Activated naive CD4-positive, alpha-beta T cell treated with anti-CD3 and anti-CD28 coated beads, Interleukin-2, amount 10 ng/mL, durations not matched to agents 7 days and 5 days (primary cell): Measurements from ENCODE around the gene SLCO1B3.

Experiments
- CTCF ChIA-PET: fragments of 350-600 bp; sonication (Branson Sonifier 250); formaldehyde crosslinking; loops from one replicate; lab custom pipeline; 2021; ENCODE audit warnings: antibody characterized with exemption; lab: Charles Lee
- DNase-seq: peaks from one replicate; pipeline ENCODE4 v3.0.0-alpha.2; 2020
- H3K27ac Mint-ChIP-seq: one replicate; pipeline ENCODE4 v1.8.0; 2021; ENCODE audit warnings: mild to moderate bottlenecking, moderate library complexity, mixed read lengths
- H3K27me3 Mint-ChIP-seq: one replicate; pipeline ENCODE4 v1.8.0; 2021; ENCODE audit warnings: mild to moderate bottlenecking, mixed read lengths
- H3K36me3 Mint-ChIP-seq: one replicate; pipeline ENCODE4 v1.8.0; 2021; ENCODE audit warnings: mixed read lengths
- H3K4me1 Mint-ChIP-seq: one replicate; pipeline ENCODE4 v1.8.0; 2021; ENCODE audit warnings: mixed read lengths
- H3K4me3 Mint-ChIP-seq: one replicate; pipeline ENCODE4 v1.8.0; 2021; ENCODE audit warnings: mild to moderate bottlenecking, moderate library complexity, mixed read lengths
- H3K9me3 Mint-ChIP-seq: one replicate; pipeline ENCODE4 v1.8.0; 2021; ENCODE audit warnings: mixed read lengths

Gene SLCO1B3

DNA sequence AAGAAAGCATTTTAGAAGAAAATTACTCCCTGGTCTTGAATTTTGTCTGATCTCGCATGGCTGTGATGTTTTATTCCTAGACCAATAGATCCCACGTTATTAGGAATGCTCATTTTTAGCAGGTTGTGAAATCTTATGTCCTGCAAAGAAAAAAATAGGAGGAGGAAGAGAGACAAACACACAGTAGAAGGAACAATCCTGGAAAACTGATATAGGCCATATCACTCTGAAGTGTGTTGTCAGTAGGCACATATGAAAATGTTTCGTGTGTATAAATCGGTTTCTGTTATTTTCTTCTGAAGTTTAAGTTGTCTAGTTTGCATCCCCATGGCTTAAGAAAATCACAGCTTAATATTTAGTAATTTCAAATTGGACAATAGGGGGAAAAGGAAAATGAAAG lies 12.4 kb downstream of the SLCO1B3 start:
- CTCF ChIA-PET, result no interaction called here
- no peak overlapping the region for H3K27ac Mint-ChIP-seq

DNA sequence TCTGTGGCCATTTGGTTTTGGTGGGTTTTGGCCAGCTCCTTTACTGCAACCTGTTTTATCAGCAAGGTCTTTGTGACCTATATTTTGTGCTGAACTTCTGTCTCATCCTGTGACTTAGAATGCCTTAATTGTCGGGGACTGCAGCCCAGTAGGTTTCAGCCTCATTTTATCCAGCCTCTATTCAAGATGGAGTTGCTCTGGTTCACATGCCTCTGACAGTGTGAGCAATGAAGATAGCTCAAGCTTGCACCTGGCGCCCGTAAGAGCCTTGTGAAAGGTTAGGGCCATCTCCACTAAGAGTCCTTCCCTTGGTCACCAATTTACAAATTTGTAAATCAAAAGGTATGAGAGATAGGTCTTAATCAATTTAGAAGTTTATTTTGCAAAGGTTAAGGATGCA lies 19.4 kb downstream of the SLCO1B3 start:
- no peak for DNase-seq
- no peak overlapping the region for H3K27ac Mint-ChIP-seq
- H3K4me1 Mint-ChIP-seq, result no peaks in the 10 kb centered on the region
- H3K36me3 Mint-ChIP-seq, result no peaks in the 10 kb centered on the region
- no peaks in the 10 kb centered on the region for H3K9me3 Mint-ChIP-seq
- CTCF ChIA-PET, result no interaction called here
- no peak overlapping the region for H3K4me3 Mint-ChIP-seq
- H3K27me3 Mint-ChIP-seq, result no peaks in the 10 kb centered on the region

More for the DNA sequence above, 12.4 kb downstream of the SLCO1B3 start:
- Mint-ChIP-seq H3K9me3 (peaks cover 21% of the 10 kb centered on the region), H3K4me3 (no peak overlapping the region), H3K27me3 (no peaks in the 10 kb centered on the region), H3K36me3 (no peaks in the 10 kb centered on the region), H3K4me1 (no peaks in the 10 kb centered on the region)
- DNase-seq, result no peak

GRCh38 chr12:20830456-20830855 lies 20.0 kb downstream of the SLCO1B3 start:
- Mint-ChIP-seq H3K4me3 (no peak overlapping the region), H3K4me1 (no peaks in the 10 kb centered on the region), H3K27ac (no peak overlapping the region), H3K27me3 (no peaks in the 10 kb centered on the region), H3K9me3 (no peaks in the 10 kb centered on the region), H3K36me3 (no peaks in the 10 kb centered on the region)
- CTCF ChIA-PET, result no interaction called here
- no peak for DNase-seq

DNA sequence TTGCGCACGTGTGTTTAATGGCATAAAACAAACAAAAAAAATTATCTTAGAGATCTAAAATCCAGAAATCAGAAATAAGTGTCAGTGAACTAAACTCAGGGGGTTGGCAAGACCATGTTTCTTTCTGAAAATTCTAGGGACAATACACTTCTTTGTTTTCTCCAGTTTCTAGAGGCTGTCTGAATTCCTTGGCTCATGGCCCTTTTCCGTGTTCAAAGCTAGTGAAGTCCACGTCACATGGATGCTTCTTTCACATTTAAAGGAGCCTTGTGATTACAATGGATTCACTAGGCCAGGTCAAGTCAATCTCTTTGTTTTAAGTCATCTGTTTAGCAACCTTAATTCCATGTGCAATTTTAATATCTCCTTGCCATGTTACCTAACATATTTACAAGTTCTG lies 22.4 kb downstream of the SLCO1B3 start:
- no peaks in the 10 kb centered on the region for H3K4me1 Mint-ChIP-seq
- H3K27ac Mint-ChIP-seq, result no peak overlapping the region
- no peaks in the 10 kb centered on the region for H3K27me3 Mint-ChIP-seq
- no peak overlapping the region for H3K4me3 Mint-ChIP-seq
- H3K36me3 Mint-ChIP-seq, result no peaks in the 10 kb centered on the region
- DNase-seq, result no peak
- CTCF ChIA-PET, result no interaction called here
- H3K9me3 Mint-ChIP-seq, result no peaks in the 10 kb centered on the region

DNA sequence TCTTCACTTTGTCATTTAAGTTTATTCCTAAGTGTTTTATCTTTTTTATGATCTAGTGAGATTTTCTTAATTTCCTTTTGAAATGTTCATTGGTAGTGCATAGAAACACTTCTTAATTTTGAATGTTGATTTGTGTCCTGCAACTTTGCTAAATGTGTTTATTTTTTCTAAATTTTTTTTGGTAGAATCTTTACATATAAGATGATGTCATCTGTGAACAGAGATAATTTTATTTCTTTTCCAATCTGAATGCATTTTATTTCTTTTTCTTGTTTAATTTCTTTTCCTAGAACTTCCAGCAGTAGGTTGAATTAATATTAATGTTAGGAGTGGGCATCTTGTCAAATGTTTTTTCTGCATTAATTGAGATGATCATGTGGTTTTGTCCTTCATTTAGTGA lies 42.1 kb downstream of the SLCO1B3 start:
- Mint-ChIP-seq H3K9me3 (peaks cover 1% of the 10 kb centered on the region), H3K4me3 (no peak overlapping the region), H3K27ac (no peak overlapping the region), H3K36me3 (no peaks in the 10 kb centered on the region), H3K4me1 (no peaks in the 10 kb centered on the region), H3K27me3 (no peaks in the 10 kb centered on the region)
- CTCF ChIA-PET, result no interaction called here
- no peak for DNase-seq

GRCh38 chr12:20863056-20863455 lies 52.6 kb downstream of the SLCO1B3 start:
- CTCF ChIA-PET, result no interaction called here
- Mint-ChIP-seq H3K4me1 (no peaks in the 10 kb centered on the region), H3K36me3 (no peaks in the 10 kb centered on the region), H3K27me3 (no peaks in the 10 kb centered on the region), H3K9me3 (peaks cover 3% of the 10 kb centered on the region), H3K27ac (no peak overlapping the region), H3K4me3 (no peak overlapping the region)
- DNase-seq, result no peak

DNA sequence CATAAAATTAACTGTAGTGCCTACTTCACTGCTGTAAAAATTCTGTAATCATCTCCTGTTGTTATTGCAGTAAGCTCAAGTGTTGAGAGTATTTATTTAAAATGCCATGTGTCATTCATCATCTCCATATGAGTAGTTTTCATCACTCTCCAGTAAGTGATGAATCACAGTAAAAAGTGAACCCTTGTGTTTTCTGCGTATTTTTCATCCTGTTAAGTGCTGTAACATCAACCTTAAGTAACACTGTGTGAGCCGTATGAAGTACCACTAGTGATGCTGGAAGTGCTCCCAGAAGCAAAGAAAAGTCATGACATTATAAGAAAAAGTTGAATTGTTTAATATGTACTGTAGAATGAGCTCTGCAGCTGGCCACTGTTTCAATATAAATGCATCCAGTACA lies 55.4 kb downstream of the SLCO1B3 start:
- Mint-ChIP-seq H3K9me3 (peaks cover 6% of the 10 kb centered on the region), H3K27ac (no peak overlapping the region), H3K4me3 (no peak overlapping the region), H3K27me3 (no peaks in the 10 kb centered on the region), H3K4me1 (no peaks in the 10 kb centered on the region), H3K36me3 (no peaks in the 10 kb centered on the region)
- no peak for DNase-seq
- CTCF ChIA-PET, result no interaction called here

DNA sequence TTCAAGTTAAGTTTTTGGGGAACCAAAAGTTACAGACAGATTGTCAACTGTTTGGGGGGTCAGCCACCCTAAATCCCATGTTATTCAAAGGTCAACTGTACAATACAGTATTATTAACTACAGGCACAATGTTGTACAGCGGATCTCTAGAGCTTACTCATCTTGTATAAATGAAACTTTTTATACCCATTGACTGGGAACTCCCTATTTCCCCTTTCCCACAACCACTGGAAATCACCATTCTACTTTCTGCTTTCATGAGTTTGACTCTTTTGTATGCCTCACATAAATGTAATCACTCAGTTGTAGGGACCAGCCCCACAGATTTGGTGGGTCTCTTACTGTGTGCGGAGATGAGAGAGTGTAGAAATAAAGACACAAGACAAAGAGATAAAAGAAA lies 57.8 kb downstream of the SLCO1B3 start:
- H3K4me1 Mint-ChIP-seq, result no peaks in the 10 kb centered on the region
- no peak for DNase-seq
- H3K9me3 Mint-ChIP-seq, result peaks cover 13% of the 10 kb centered on the region
- CTCF ChIA-PET, result no interaction called here
- no peak overlapping the region for H3K27ac Mint-ChIP-seq
- H3K36me3 Mint-ChIP-seq, result no peaks in the 10 kb centered on the region
- H3K4me3 Mint-ChIP-seq, result no peak overlapping the region
- H3K27me3 Mint-ChIP-seq, result no peaks in the 10 kb centered on the region

- CTCF ChIA-PET, result no interaction called here
- Mint-ChIP-seq H3K27me3 (no peaks in the 10 kb centered on the region), H3K27ac (no peak overlapping the region), H3K4me3 (no peak overlapping the region), H3K36me3 (no peaks in the 10 kb centered on the region), H3K9me3 (no peaks in the 10 kb centered on the region), H3K4me1 (no peaks in the 10 kb centered on the region)
- DNase-seq, result no peak
Measured at GRCh38 chr12:20883288-20883687, 72.8 kb downstream of the SLCO1B3 start.

GRCh38 chr12:20885116-20885515 lies 74.6 kb downstream of the SLCO1B3 start:
- no peaks in the 10 kb centered on the region for H3K27me3 Mint-ChIP-seq
- no peaks in the 10 kb centered on the region for H3K36me3 Mint-ChIP-seq

GRCh38 chr12:20885552-20885951 lies 75.0 kb downstream of the SLCO1B3 start:
- CTCF ChIA-PET, result no interaction called here
- no peaks in the 10 kb centered on the region for H3K27me3 Mint-ChIP-seq
- H3K36me3 Mint-ChIP-seq, result no peaks in the 10 kb centered on the region
- no peak for DNase-seq
- H3K4me3 Mint-ChIP-seq, result no peak overlapping the region
- no peak overlapping the region for H3K27ac Mint-ChIP-seq
- peaks cover 6% of the 10 kb centered on the region for H3K9me3 Mint-ChIP-seq
- H3K4me1 Mint-ChIP-seq, result no peaks in the 10 kb centered on the region

More at GRCh38 chr12:20885116-20885515, 74.6 kb downstream of the SLCO1B3 start:
- CTCF ChIA-PET, result no interaction called here
- no peaks in the 10 kb centered on the region for H3K4me1 Mint-ChIP-seq
- H3K27ac Mint-ChIP-seq, result no peak overlapping the region
- no peak for DNase-seq
- H3K9me3 Mint-ChIP-seq, result peaks cover 4% of the 10 kb centered on the region
- H3K4me3 Mint-ChIP-seq, result no peak overlapping the region

GRCh38 chr12:20917269-20917668 lies 106.8 kb downstream of the SLCO1B3 start:
- no peak overlapping the region for H3K27ac Mint-ChIP-seq
- H3K27me3 Mint-ChIP-seq, result no peaks in the 10 kb centered on the region
- no peak for DNase-seq
- no peaks in the 10 kb centered on the region for H3K36me3 Mint-ChIP-seq
- no peak overlapping the region for H3K4me3 Mint-ChIP-seq
- CTCF ChIA-PET, result no interaction called here
- H3K4me1 Mint-ChIP-seq, result no peaks in the 10 kb centered on the region
- peaks cover 3% of the 10 kb centered on the region for H3K9me3 Mint-ChIP-seq

DNA sequence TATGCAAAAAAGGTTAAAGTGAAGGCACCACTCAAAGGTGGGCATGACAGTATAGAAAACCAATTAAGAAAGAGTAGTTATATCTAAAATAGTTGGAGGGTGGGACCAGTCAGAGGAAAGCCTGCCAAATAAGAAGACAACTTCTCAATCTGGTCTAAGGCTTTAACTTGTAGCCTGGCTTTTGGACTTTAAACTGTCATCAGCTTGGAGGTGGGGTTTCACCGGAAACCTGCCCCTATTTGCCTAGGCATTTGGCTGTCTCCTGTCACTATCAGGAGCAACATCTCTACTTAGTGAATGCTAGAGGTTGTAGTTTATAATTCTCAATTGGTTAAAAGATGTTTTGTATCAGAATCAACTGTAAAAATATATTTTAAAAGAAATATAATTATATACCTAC lies 107.3 kb downstream of the SLCO1B3 start:
- no peaks in the 10 kb centered on the region for H3K27me3 Mint-ChIP-seq
- H3K9me3 Mint-ChIP-seq, result peaks cover 3% of the 10 kb centered on the region
- CTCF ChIA-PET, result no interaction called here
- no peak overlapping the region for H3K4me3 Mint-ChIP-seq
- no peak for DNase-seq
- H3K36me3 Mint-ChIP-seq, result no peaks in the 10 kb centered on the region
- no peak overlapping the region for H3K27ac Mint-ChIP-seq
- no peaks in the 10 kb centered on the region for H3K4me1 Mint-ChIP-seq

GRCh38 chr12:20931894-20932293 lies 121.4 kb downstream of the SLCO1B3 start:
- Mint-ChIP-seq H3K36me3 (no peaks in the 10 kb centered on the region), H3K27ac (no peak overlapping the region), H3K4me1 (no peaks in the 10 kb centered on the region), H3K4me3 (no peak overlapping the region), H3K9me3 (peaks cover 4% of the 10 kb centered on the region), H3K27me3 (no peaks in the 10 kb centered on the region)
- CTCF ChIA-PET, result no interaction called here
- DNase-seq, result no peak

GRCh38 chr12:20946732-20947131 lies 136.2 kb downstream of the SLCO1B3 start:
- Mint-ChIP-seq H3K27ac (no peak overlapping the region), H3K36me3 (no peaks in the 10 kb centered on the region), H3K4me3 (no peak overlapping the region), H3K9me3 (no peaks in the 10 kb centered on the region), H3K27me3 (no peaks in the 10 kb centered on the region), H3K4me1 (no peaks in the 10 kb centered on the region)
- CTCF ChIA-PET, result no interaction called here
- peak; percentile 28 for DNase-seq

DNA sequence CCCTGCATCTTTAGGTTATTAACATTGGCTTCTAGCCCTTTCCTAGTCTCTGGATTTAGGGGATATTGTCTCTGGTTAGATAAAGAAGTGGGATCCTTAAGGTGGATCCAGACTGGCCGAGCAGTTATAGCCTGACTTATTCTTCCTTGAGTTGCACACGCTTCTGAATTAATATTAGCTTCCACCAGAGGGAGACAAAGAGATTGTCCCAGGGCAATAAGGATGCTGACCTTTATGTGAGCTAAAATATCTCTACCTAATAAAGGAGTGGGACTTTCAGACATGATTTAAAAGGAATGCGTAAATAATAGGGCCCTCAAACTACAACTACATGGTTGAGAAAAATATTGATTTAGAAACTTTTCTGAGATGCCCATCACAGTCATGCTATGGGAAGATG lies 139.7 kb downstream of the SLCO1B3 start:
- CTCF ChIA-PET, result interaction anchor here (0.9 to 1.5 kb wide), 5 partner anchors 15 to 222 kb away, joined by 3 read pairs; no protein-coding TSS in a partner anchor
- H3K4me3 Mint-ChIP-seq, result no peak overlapping the region
- H3K36me3 Mint-ChIP-seq, result no peaks in the 10 kb centered on the region
- peaks cover 2% of the 10 kb centered on the region for H3K9me3 Mint-ChIP-seq
- DNase-seq, result no peak
- no peak overlapping the region for H3K27ac Mint-ChIP-seq
- H3K4me1 Mint-ChIP-seq, result no peaks in the 10 kb centered on the region
- H3K27me3 Mint-ChIP-seq, result no peaks in the 10 kb centered on the region
